HepG2 (cell line): Measurements from ENCODE around the gene FBXO2. TPM values are rescaled to one million over a fixed set of nuclear protein-coding genes. Genes with fewer than 3 reads are reported as not detected.

Experiments
- ATAC-seq: fragments of 200-7000 bp; cut with Tn5 transposase; 3 replicates; pipeline ENCODE4 v1.9.1; 2020; ENCODE audit warnings: mild to moderate bottlenecking, moderate library complexity
- BruUV-seq: library from RNA; stranded (reverse); fragments of 400-500 nt; replicated peaks from 2 replicates; lab custom pipeline; 2021; lab: Mats Ljungman, UMichigan
- CTCF ChIA-PET: fragments of 300-600 bp; formaldehyde crosslinking; extraction: SDS; loops from one replicate; lab custom pipeline; 2021; ENCODE audit warnings: low total read pairs, inconsistent platforms, low intra/inter-chr PET ratio; lab: Yijun Ruan, JAX
- POLR2A ChIA-PET: fragments of 350-600 bp; sonication (Branson Sonifier 250); formaldehyde crosslinking; loops from one replicate; lab custom pipeline; 2020; ENCODE audit warnings: antibody characterized with exemption, inconsistent platforms; lab: Yijun Ruan, JAX
- DNase-seq: peaks from one replicate; pipeline ENCODE4 v3.0.0-alpha.2; 2015; ENCODE audit warnings: low spot score
- FAIRE-seq: peaks from 3 replicates; lab custom pipeline; 2011; peaks lifted over from hg19 to GRCh38; lab: Jason Lieb, UNC
- H2AFZ ChIP-seq: one replicate; pipeline ENCODE4 v1.6.1; 2011; ENCODE audit warnings: low read length, inconsistent platforms
- H3K27ac ChIP-seq: fragments of 300-600 bp; 3 replicates; pipeline ENCODE4 v1.8.0; 2011; ENCODE audit warnings: mixed run types, mild to moderate bottlenecking, mixed read lengths, low read length, inconsistent platforms; ENCODE audit not compliant: insufficient read depth; ENCODE audit errors: extremely low read length
- H3K27me3 ChIP-seq, 2 experiments: fragments of 200-600 bp in 1 of 2; 2 replicates in 1 of 2; 3 replicates in 1 of 2; pipeline versions ENCODE4 v1.6.0 to v1.8.0; 2011; ENCODE audit warnings: low read length in 2 of 2, mild to moderate bottlenecking in 2 of 2, moderate library complexity in 2 of 2, inconsistent platforms in 1 of 2; ENCODE audit not compliant: insufficient read depth in 2 of 2, control insufficient read depth in 1 of 2
- H3K36me3 ChIP-seq, 2 experiments: fragments of 200-600 bp in 1 of 2; replicated peaks in 1 of 2; 2 replicates in 1 of 2; 3 replicates in 1 of 2; pipeline versions ENCODE4 v1.5.1 to v1.8.0; 2011; ENCODE audit warnings: low read length in 2 of 2, inconsistent platforms in 1 of 2; ENCODE audit not compliant: insufficient read depth in 2 of 2, control insufficient read depth in 1 of 2
- H3K4me1 ChIP-seq: 2 replicates; pipeline ENCODE4 v1.5.1; 2012; ENCODE audit warnings: low read length, inconsistent platforms; ENCODE audit not compliant: insufficient read depth
- H3K4me2 ChIP-seq: 2 replicates; pipeline ENCODE4 v1.6.0; 2011; ENCODE audit warnings: low read depth, low read length, inconsistent platforms
- H3K4me3 ChIP-seq, 3 experiments: fragments of 200-600 bp in 1 of 3; sonication (generic), shearing (Covaris generic) in 1 of 3; replicated peaks in 1 of 3; 2 replicates each; pipeline ENCODE4 v1.5.1; 2011 to 2016; ENCODE audit warnings: low read length in 3 of 3, inconsistent platforms in 2 of 3, low read depth in 2 of 3, mild to moderate bottlenecking in 2 of 3, control low read depth in 1 of 3, mixed read lengths in 1 of 3; ENCODE audit not compliant: insufficient read depth in 1 of 3
- H3K79me2 ChIP-seq: one replicate; pipeline ENCODE4 v1.6.1; 2011; ENCODE audit warnings: low read length, inconsistent platforms; ENCODE audit not compliant: insufficient read depth
- H3K9ac ChIP-seq: 2 replicates; pipeline ENCODE4 v1.6.0; 2011; ENCODE audit warnings: mild to moderate bottlenecking, low read depth, low read length, inconsistent platforms; ENCODE audit not compliant: insufficient read depth
- H3K9me3 ChIP-seq: 2 replicates; pipeline ENCODE4 v1.5.1; 2012; ENCODE audit warnings: mild to moderate bottlenecking, low read length
- H4K20me1 ChIP-seq: 2 replicates; pipeline ENCODE4 v1.6.0; 2011; ENCODE audit warnings: inconsistent platforms, mild to moderate bottlenecking, low read length, moderate library complexity; ENCODE audit not compliant: insufficient read depth
- ASH2L ChIP-seq: fragments of 300-600, 200-600 bp; sonication (generic); IDR thresholded peaks from 2 replicates; pipeline ENCODE4 v1.7.0; 2017; ENCODE audit warnings: low read depth, mild to moderate bottlenecking, moderate library complexity, mixed read lengths, low read length; ENCODE audit not compliant: insufficient read length
- GLI4 ChIP-seq: sonication (generic); formaldehyde crosslinking; IDR thresholded peaks from 2 replicates; pipeline ENCODE4 v1.5.1; 2020; ENCODE audit warnings: missing genetic modification reagents, mild to moderate bottlenecking, moderate library complexity, borderline replicate concordance
- HNRNPK ChIP-seq: fragments of 200-400 bp; formaldehyde crosslinking; IDR thresholded peaks from 2 replicates; pipeline ENCODE4 v1.6.1; 2018; ENCODE audit warnings: low read length, low read depth, moderate library complexity, mild to moderate bottlenecking; ENCODE audit not compliant: poor library complexity, severe bottlenecking
- MAFK ChIP-seq, 2 experiments: IDR thresholded peaks in 1 of 2; conservative IDR thresholded peaks in 1 of 2; 2 replicates each; pipeline ENCODE4 v1.6.1; 2011; ENCODE audit warnings: improper control_type of control experiment in 2 of 2, low read length in 2 of 2
- MXI1 ChIP-seq: IDR thresholded peaks from 3 replicates; pipeline ENCODE4 v1.6.1; 2012; ENCODE audit warnings: low read depth, low read length, inconsistent platforms, borderline replicate concordance
- NCOA2 ChIP-seq: sonication (generic); formaldehyde crosslinking; IDR thresholded peaks from 2 replicates; pipeline ENCODE4 v1.8.0; 2022; ENCODE audit warnings: inconsistent platforms
- NR2F2 ChIP-seq: IDR thresholded peaks from 2 replicates; pipeline ENCODE4 v1.6.1; 2012; ENCODE audit warnings: low read depth, inconsistent platforms, borderline replicate concordance
- POLR2G ChIP-seq: fragments of 200-400 bp; formaldehyde crosslinking; IDR thresholded peaks from 2 replicates; pipeline ENCODE4 v1.6.1; 2018; ENCODE audit warnings: mild to moderate bottlenecking, low read depth, low read length, moderate library complexity
- RBM39 ChIP-seq: fragments of 200-400 bp; formaldehyde crosslinking; IDR thresholded peaks from one replicate; pipeline ENCODE4 v1.6.1; 2018; ENCODE audit warnings: antibody characterized with exemption, mild to moderate bottlenecking, low read depth, low read length; ENCODE audit not compliant: poor library complexity, severe bottlenecking
- RXRA ChIP-seq: sonication (generic); formaldehyde crosslinking; IDR thresholded peaks from 2 replicates; pipeline ENCODE4 v1.5.1; 2020; ENCODE audit warnings: missing genetic modification reagents
- RXRB ChIP-seq: IDR thresholded peaks from 2 replicates; pipeline ENCODE4 v1.6.1; 2016; ENCODE audit warnings: borderline replicate concordance, missing genetic modification reagents, missing compliant biosample characterization
- TCF7L2 ChIP-seq: IDR thresholded peaks from 2 replicates; pipeline ENCODE4 v1.6.1; 2011; ENCODE audit warnings: mild to moderate bottlenecking, low read depth, low read length, moderate library complexity
- ZFP1 ChIP-seq: IDR thresholded peaks from 2 replicates; pipeline ENCODE4 v1.6.1; 2016
- ZFP90 ChIP-seq: sonication (generic); formaldehyde crosslinking; IDR thresholded peaks from 2 replicates; pipeline ENCODE4 v1.8.0; 2022; ENCODE audit warnings: missing genetic modification reagents, mild to moderate bottlenecking, inconsistent platforms, borderline replicate concordance
- ZNF367 ChIP-seq: sonication (generic); formaldehyde crosslinking; IDR thresholded peaks from 2 replicates; pipeline ENCODE4 v1.4.0; 2020; ENCODE audit warnings: missing genetic modification reagents, borderline replicate concordance
- ZNF549 ChIP-seq: sonication (generic); formaldehyde crosslinking; IDR thresholded peaks from 2 replicates; pipeline ENCODE4 v1.5.0; 2020; ENCODE audit warnings: missing genetic modification reagents
- ZNF570 ChIP-seq: sonication (generic); formaldehyde crosslinking; IDR thresholded peaks from 2 replicates; pipeline ENCODE4 v1.4.0; 2020; ENCODE audit warnings: mild to moderate bottlenecking, missing genetic modification reagents, borderline replicate concordance
- ZNF747 ChIP-seq: sonication (generic); formaldehyde crosslinking; IDR thresholded peaks from 2 replicates; pipeline ENCODE4 v1.8.1; 2023; ENCODE audit warnings: missing genetic modification reagents, mild to moderate bottlenecking, borderline replicate concordance
- ZNF773 ChIP-seq: sonication (generic); formaldehyde crosslinking; IDR thresholded peaks from 2 replicates; pipeline ENCODE4 v1.4.0; 2020; ENCODE audit warnings: missing genetic modification reagents, borderline replicate concordance
- ZNF790 ChIP-seq: sonication (generic); formaldehyde crosslinking; IDR thresholded peaks from 2 replicates; pipeline ENCODE4 v1.8.0; 2022; ENCODE audit warnings: missing genetic modification reagents, mild to moderate bottlenecking, borderline replicate concordance
- ZNF850 ChIP-seq: sonication (generic); formaldehyde crosslinking; conservative IDR thresholded peaks from 2 replicates; pipeline ENCODE4 v1.9.0; 2021; ENCODE audit warnings: mild to moderate bottlenecking, missing genetic modification reagents
- WGBS: methylation state at CpG from one replicate; pipeline ENCODE4 v1.1.6; 2017; ENCODE audit warnings: low lambda C conversion rate; 5-methylcytosine and 5-hydroxymethylcytosine counted together
- in situ Hi-C: cut with HindIII; loops from 2 replicates; pipeline ENCODE4 v1.10.0; 2017; ENCODE audit warnings: low pct_unique_long_range_greater_than_20kb; ENCODE audit not compliant: extremely low pct_ligation_motif_present
- intact Hi-C: fragments of 100-400 bp; cut with micrococcal nuclease; formaldehyde crosslinking; loops from one replicate; pipeline ENCODE4 v1.10.0; 2022; ENCODE audit not compliant: unreplicated experiment
- polyA plus RNA-seq, 8 experiments: library from polyadenylated mRNA; depleted of rRNA in 3 of 8; stranded (reverse) in 7 of 8; unstranded in 1 of 8; fragments of >200 nt; fragmentation: Illumina TruSeq in 4 of 8; extraction: Trizol in 4 of 8; gene quantifications; 2 replicates each; pipeline versions ENCODE4 v1.2.1 to v1.2.3, GENCODE V29; 2011 to 2016; ENCODE audit warnings: low read depth in 4 of 8, missing spikeins in 1 of 8, mixed read lengths in 1 of 8; ENCODE audit not compliant: insufficient read depth in 1 of 8
- total RNA-seq, 5 experiments: library from RNA; depleted of rRNA; stranded (reverse); fragments of >200 nt; fragmentation: Illumina TruSeq; extraction: Trizol; gene quantifications; 2 replicates each; pipeline ENCODE4 v1.2.3, GENCODE V29; 2016; ENCODE audit warnings: low read depth in 1 of 5
- TF ChIP-seq, protein P1 (sequence below): sonication (generic); formaldehyde crosslinking; conservative IDR thresholded peaks from 2 replicates; pipeline ENCODE4 v1.4.0; 2020; ENCODE audit warnings: missing genetic modification reagents
- TF ChIP-seq, protein P2 (sequence below): sonication (generic); formaldehyde crosslinking; IDR thresholded peaks from 2 replicates; pipeline ENCODE4 v1.8.0; 2023; ENCODE audit warnings: mild to moderate bottlenecking, missing genetic modification reagents

The FBXO2 gene
- total and polyA plus RNA-seq, 2 of the 13 experiments (the other 11 are each of a cell fraction or from before 2014, with no cell fraction given), result 79.3 to 112 TPM

DNA sequence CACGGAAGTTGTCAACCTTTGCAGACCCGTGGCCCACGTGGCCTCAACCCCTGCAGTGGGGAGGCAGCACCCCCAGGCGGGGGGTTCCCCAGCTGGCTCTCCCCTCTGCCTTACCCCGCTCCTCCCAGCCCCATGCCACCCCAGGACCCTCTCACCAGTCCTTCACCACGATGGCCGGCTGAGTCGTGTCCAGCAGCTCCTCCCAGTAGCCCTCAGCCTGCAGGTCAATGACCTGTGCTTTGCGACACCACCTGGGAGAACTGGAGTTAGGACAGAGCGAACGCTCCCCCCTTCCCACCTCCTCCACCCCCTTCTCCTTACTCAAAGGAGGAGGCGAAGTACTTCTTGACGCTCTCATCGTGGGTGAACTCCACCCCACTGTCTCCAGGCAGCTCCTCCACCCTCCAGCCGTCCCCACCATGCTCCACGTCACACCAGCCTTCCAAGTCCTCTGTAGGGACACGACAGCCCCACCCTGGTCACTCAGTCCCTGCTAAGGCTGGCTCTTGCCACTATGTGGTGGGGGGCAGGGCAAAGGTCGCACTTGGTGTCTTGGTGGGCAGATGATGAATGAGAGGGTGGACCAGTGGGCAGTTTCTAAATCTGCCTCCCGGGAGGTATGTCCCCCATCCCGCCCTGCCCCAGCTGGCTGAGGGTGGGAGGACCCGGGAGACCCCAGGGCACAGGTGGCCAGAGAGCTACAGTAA lies 4.5 kb downstream of the FBXO2 start:
- Histone ChIP-seq H2AFZ (no peak overlapping the region), H3K4me3 (no peak overlapping the region), H3K9ac (no peak overlapping the region), H4K20me1 (peaks cover 11% of the 10 kb centered on the region), H3K9me3 (no peaks in the 10 kb centered on the region), H3K36me3 (peaks cover 0 to 2% of the 10 kb centered on the region in 2 experiments; a peak in 1 of 5 replicates), H3K27ac (peak overlapping the region; percentile 11), H3K4me1 (peaks cover 63% of the 10 kb centered on the region), H3K79me2 (peaks cover 20% of the 10 kb centered on the region), H3K4me2 (no peak overlapping the region), H3K27me3 (no peaks in the 10 kb centered on the region)
- intact Hi-C loops (loop anchor here (5.0 kb wide), 2 partner anchors 68 to 153 kb away; no protein-coding TSS in a partner anchor), in situ Hi-C loops (loop anchor here (10.0 to 25.0 kb wide), 2 partner anchors 405 to 612 kb away; partner anchors contain the start of gene MASP2)
- no peak for ATAC-seq
- no peak for DNase-seq
- no TSS peak for BruUV-seq
- FAIRE-seq, result no peak
- ChIA-PET POLR2A (no interaction called here), CTCF (no interaction called here)
- 80% methylated on average over 13 of the region's 21 CpGs for WGBS
- TF ChIP-seq RBM39, result peak; percentile 24
- TF ChIP-seq ZFP90, result no peak
- no peak for TF ChIP-seq NR2F2
- no peak for TF ChIP-seq ZNF850
- no peak for TF ChIP-seq POLR2G
- TF ChIP-seq ZNF570 (CRISPR knock-in tag), result no peak
- TF ChIP-seq, protein P1, sequence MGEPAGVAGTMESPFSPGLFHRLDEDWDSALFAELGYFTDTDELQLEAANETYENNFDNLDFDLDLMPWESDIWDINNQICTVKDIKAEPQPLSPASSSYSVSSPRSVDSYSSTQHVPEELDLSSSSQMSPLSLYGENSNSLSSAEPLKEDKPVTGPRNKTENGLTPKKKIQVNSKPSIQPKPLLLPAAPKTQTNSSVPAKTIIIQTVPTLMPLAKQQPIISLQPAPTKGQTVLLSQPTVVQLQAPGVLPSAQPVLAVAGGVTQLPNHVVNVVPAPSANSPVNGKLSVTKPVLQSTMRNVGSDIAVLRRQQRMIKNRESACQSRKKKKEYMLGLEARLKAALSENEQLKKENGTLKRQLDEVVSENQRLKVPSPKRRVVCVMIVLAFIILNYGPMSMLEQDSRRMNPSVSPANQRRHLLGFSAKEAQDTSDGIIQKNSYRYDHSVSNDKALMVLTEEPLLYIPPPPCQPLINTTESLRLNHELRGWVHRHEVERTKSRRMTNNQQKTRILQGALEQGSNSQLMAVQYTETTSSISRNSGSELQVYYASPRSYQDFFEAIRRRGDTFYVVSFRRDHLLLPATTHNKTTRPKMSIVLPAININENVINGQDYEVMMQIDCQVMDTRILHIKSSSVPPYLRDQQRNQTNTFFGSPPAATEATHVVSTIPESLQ (CRISPR knock-in tag), result no peak
- TF ChIP-seq, protein P2, sequence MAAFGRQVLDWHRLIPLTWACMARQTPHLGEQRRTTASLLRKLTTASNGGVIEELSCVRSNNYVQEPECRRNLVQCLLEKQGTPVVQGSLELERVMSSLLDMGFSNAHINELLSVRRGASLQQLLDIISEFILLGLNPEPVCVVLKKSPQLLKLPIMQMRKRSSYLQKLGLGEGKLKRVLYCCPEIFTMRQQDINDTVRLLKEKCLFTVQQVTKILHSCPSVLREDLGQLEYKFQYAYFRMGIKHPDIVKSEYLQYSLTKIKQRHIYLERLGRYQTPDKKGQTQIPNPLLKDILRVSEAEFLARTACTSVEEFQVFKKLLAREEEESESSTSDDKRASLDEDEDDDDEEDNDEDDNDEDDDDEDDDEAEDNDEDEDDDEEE, result no peak
- peak; percentile 81 for TF ChIP-seq RXRA (CRISPR knock-in tag)
- no peak for TF ChIP-seq ZNF549 (CRISPR knock-in tag)
- TF ChIP-seq ZNF773 (CRISPR knock-in tag), result no peak
- TF ChIP-seq ZNF367 (CRISPR knock-in tag), result no peak
- TF ChIP-seq ZNF747 (CRISPR knock-in tag), result no peak
- no peak for TF ChIP-seq MAFK (conservative IDR thresholded peaks at IDR 0.05 in 1 of 2, IDR thresholded peaks at IDR 0.05 in 1 of 2; ENCODE audit: low read length in 2 of 2)
- TF ChIP-seq GLI4, result no peak
- 0 out of 2 replicates have a peak, but pooled peaks have one; percentile 23 for TF ChIP-seq RXRB (CRISPR knock-in tag)
- no peak for TF ChIP-seq TCF7L2
- TF ChIP-seq ZFP1, result no peak
- TF ChIP-seq MXI1, result no peak
- no peak for TF ChIP-seq ZNF790 (CRISPR knock-in tag)
- no peak for TF ChIP-seq HNRNPK
- TF ChIP-seq NCOA2 (CRISPR knock-in tag), result no peak
- TF ChIP-seq ASH2L, result no peak
